Neutrophil (primary cell): ENCODE measurements around the gene USP32.
A peak's percentile ranks its signal among the peaks of the same experiment; 100 is the strongest.

Experiments used
- H3K27ac ChIP-seq: fragments of 200-600 bp; sonication (generic); 2 replicates; pipeline ENCODE4 v1.5.1; 2016; ENCODE audit warnings: mild to moderate bottlenecking, moderate library complexity
- H3K27me3 ChIP-seq: fragments of 200-600 bp; sonication (generic); 2 replicates; pipeline ENCODE4 v1.6.0; 2016; ENCODE audit warnings: mild to moderate bottlenecking
- H3K36me3 ChIP-seq: fragments of 200-600 bp; sonication (generic); 2 replicates; pipeline ENCODE4 v1.5.1; 2017
- H3K4me1 ChIP-seq, 2 experiments: fragments of 200-600 bp in 1 of 2; sonication (generic) in 1 of 2; 1 replicate in 1 of 2; 2 replicates in 1 of 2; pipeline versions ENCODE4 v1.5.1 to v1.6.1; 2013 to 2016; ENCODE audit warnings: low read depth in 1 of 2, low read length in 1 of 2, mild to moderate bottlenecking in 1 of 2, moderate library complexity in 1 of 2; ENCODE audit not compliant: control insufficient read depth in 1 of 2, insufficient read depth in 1 of 2
- H3K4me3 ChIP-seq, 2 experiments: fragments of 200-600 bp in 1 of 2; sonication (generic) in 1 of 2; 1 replicate in 1 of 2; 2 replicates in 1 of 2; pipeline ENCODE4 v1.5.1; 2013 to 2016; ENCODE audit warnings: low read depth in 1 of 2, low read length in 1 of 2, mild to moderate bottlenecking in 1 of 2, moderate library complexity in 1 of 2
- H3K9me3 ChIP-seq: fragments of 200-600 bp; sonication (generic); 2 replicates; pipeline ENCODE4 v1.5.1; 2016
- TF ChIP-seq, protein P1 (sequence below): fragments of 200-600 bp; sonication (generic); IDR thresholded peaks from 2 replicates; pipeline ENCODE4 v1.5.1; 2016; ENCODE audit warnings: antibody characterized with exemption

The USP32 gene

DNA sequence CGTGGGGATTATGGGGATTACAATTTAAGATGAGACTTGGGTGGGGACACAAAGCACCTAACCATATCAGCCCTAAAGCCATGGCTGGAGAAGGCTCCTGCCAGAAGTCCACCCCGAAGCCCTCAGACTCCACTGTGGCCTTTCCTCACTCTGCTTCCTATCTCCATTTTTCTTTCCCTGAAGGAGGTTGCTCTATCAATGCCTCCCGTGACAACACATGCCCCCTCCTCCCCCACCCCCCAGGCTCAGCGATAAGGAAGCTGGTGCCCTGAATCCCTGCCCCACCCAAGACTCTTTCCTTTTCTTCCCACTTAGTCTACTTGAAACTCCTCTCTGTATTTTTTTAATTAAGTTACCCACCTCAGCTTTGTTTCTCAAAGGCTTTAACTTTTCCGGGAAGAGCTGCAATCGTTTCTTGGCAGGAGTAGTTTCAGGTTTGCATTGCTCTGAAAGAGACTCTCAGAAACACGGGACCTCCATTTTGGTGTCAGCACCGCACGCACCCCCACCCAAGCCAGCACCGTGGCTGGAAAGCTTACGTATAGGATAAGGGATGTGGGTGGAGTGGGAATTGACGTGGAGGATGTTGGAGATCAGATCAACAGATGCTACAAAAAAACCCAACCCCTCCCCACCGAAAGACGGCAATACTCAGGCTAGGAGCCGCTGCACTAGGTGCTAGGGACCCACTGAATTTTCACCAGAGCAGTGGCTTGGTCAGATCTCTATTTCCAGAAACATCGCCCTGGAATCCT lies 257.4 kb downstream of the USP32 start:
- Histone ChIP-seq H3K4me3 (peak overlapping the region; percentile 66 to 82), H3K9me3 (no peaks in the 10 kb centered on the region), H3K27me3 (peaks cover 41% of the 10 kb centered on the region), H3K27ac (peak overlapping the region; percentile 65), H3K4me1 (peaks cover 21 to 24% of the 10 kb centered on the region in 2 experiments), H3K36me3 (peaks cover 5% of the 10 kb centered on the region)
- TF ChIP-seq, protein P1, sequence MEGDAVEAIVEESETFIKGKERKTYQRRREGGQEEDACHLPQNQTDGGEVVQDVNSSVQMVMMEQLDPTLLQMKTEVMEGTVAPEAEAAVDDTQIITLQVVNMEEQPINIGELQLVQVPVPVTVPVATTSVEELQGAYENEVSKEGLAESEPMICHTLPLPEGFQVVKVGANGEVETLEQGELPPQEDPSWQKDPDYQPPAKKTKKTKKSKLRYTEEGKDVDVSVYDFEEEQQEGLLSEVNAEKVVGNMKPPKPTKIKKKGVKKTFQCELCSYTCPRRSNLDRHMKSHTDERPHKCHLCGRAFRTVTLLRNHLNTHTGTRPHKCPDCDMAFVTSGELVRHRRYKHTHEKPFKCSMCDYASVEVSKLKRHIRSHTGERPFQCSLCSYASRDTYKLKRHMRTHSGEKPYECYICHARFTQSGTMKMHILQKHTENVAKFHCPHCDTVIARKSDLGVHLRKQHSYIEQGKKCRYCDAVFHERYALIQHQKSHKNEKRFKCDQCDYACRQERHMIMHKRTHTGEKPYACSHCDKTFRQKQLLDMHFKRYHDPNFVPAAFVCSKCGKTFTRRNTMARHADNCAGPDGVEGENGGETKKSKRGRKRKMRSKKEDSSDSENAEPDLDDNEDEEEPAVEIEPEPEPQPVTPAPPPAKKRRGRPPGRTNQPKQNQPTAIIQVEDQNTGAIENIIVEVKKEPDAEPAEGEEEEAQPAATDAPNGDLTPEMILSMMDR = no peak

DNA sequence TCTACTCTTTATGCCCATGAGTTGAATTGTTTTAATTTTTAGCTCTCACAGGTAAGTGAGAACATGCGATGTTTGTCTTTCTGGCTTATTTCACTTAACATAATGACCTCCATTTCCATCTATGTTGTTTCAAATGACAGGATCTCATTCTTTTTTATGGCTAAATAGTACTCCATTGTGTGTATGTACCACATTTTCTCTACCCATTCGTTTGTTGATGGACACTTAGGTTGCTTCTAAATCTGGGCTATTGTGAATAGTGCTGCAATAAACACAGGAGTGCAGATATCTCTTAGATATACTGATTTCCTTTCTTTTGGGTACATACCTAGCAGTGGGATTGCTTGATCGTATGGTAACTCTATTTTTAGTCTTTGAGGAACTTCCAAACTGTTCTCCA lies 261.5 kb downstream of the USP32 start:
- TF ChIP-seq, protein P1 = no peak
- H3K4me1 ChIP-seq = peaks cover 11 to 14% of the 10 kb centered on the region in 2 experiments
- H3K4me3 ChIP-seq = no peak overlapping the region
- peaks cover 20% of the 10 kb centered on the region for H3K27me3 ChIP-seq
- no peak overlapping the region for H3K27ac ChIP-seq
- no peaks in the 10 kb centered on the region for H3K9me3 ChIP-seq
- peaks cover 5% of the 10 kb centered on the region for H3K36me3 ChIP-seq

DNA sequence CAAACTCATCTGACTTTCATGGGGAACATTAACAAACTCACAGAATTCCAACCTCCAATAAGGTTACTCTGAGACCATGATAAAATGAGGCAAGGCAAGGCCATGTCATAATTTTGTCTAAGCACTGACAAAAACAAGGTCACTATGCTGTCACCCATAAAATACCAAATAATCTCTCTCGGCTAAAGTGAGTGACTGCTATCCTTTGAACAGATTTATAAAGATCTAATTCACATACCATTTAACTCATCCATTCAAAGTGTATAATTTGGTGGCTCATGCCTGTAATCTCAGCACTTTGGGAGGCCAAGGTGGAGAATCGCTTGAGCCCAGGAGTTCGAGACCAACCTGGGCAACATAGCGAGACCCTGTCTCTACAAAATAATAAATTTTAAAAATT lies 262.8 kb downstream of the USP32 start:
- TF ChIP-seq, protein P1 = no peak
- Histone ChIP-seq H3K4me1 (peaks cover 1 to 2% of the 10 kb centered on the region in 2 experiments), H3K36me3 (peaks cover 5% of the 10 kb centered on the region), H3K27me3 (peaks cover 20% of the 10 kb centered on the region), H3K9me3 (no peaks in the 10 kb centered on the region), H3K4me3 (no peak overlapping the region), H3K27ac (no peak overlapping the region)
